Measurements from ENCODE around the gene CLK4. TPM values are rescaled to one million over a fixed set of nuclear protein-coding genes. Genes with fewer than 3 reads are reported as not detected.

CLK4 gene
- total and polyA plus RNA-seq, 8 donors: 5.7 to 88.3 (median 38.5) TPM

- Histone ChIP-seq H3K27me3 (peaks cover 0 to 50% (median 22%) of the 10 kb centered on the region in 3 donors), H3K4me1 (peaks cover 5 to 10% (median 6%) of the 10 kb centered on the region in 4 donors), H3K36me3 (no peaks in the 10 kb centered on the region), H3K27ac (no peak overlapping the region), H3K9me3 (peaks cover 0 to 3% (median under 1%) of the 10 kb centered on the region in 4 donors), H3K4me3 (no peak overlapping the region)
- no peak for DNase-seq
- intact Hi-C loops (cut with DNase I; ENCODE audit: low total_unique reads): no loop called here
- TF ChIP-seq EP300 (IDR thresholded peaks at IDR 0.05): no peak
- 80 to 91% (median 88%) methylated on average over 7 of the region's 7 CpGs for WGBS, 5 donors
These were observed 48.9 kb downstream of the CLK4 start for GRCh38 chr5:178577944-178578343.

GRCh38 chr5:178577376-178577839 lies 49.4 kb downstream of the CLK4 start:
- Histone ChIP-seq H3K9me3 (peaks cover 0 to 8% (median 3%) of the 10 kb centered on the region in 4 donors), H3K4me1 (peaks cover 5 to 10% (median 6%) of the 10 kb centered on the region in 4 donors), H3K27ac (no peak overlapping the region), H3K27me3 (peaks cover 0 to 50% (median 17%) of the 10 kb centered on the region in 3 donors), H3K36me3 (no peaks in the 10 kb centered on the region), H3K4me3 (peak overlapping the region in 3 of 4 donors; percentile 24 to 39 (median 37))
- intact Hi-C loops (cut with DNase I; ENCODE audit: low total_unique reads): no loop called here
- no peak for TF ChIP-seq POLR2AphosphoS5 (IDR thresholded peaks at IDR 0.05)
- no peak for TF ChIP-seq POLR2A (IDR thresholded peaks at IDR 0.05)
- TF ChIP-seq EP300 (IDR thresholded peaks at IDR 0.05): no peak
- TF ChIP-seq CTCF (IDR thresholded peaks at IDR 0.05): no peak
- DNase-seq: no peak
- WGBS, 5 donors: 37 to 53% (median 42%) methylated on average over 16 to 31 of the region's 31 CpGs

GRCh38 chr5:178576591-178577351 lies 50.1 kb downstream of the CLK4 start:
- peaks cover 0 to 8% (median 4%) of the 10 kb centered on the region in 4 donors for H3K9me3 ChIP-seq
- peak overlapping the region; percentile 24 to 39 (median 30) for H3K4me3 ChIP-seq
- DNase-seq: peak in 1 of 2 donors; percentile 70
- 6 to 20% (median 9%) methylated on average over 27 to 92 of the region's 92 CpGs for WGBS, 5 donors
- TF ChIP-seq POLR2A (IDR thresholded peaks at IDR 0.05) (no peak), POLR2AphosphoS5 (IDR thresholded peaks at IDR 0.05) (no peak), EP300 (IDR thresholded peaks at IDR 0.05) (no peak), CTCF (IDR thresholded peaks at IDR 0.05) (no peak)
- peaks cover 0 to 50% (median 17%) of the 10 kb centered on the region in 3 donors for H3K27me3 ChIP-seq
- no peaks in the 10 kb centered on the region for H3K36me3 ChIP-seq
- peaks cover 5 to 10% (median 6%) of the 10 kb centered on the region in 4 donors for H3K4me1 ChIP-seq
- peak overlapping the region in 1 of 5 donors; percentile 61 for H3K27ac ChIP-seq
- intact Hi-C loops (cut with DNase I; ENCODE audit: low total_unique reads): no loop called here

- 80 to 88% (median 87%) methylated on average over 7 of the region's 7 CpGs for WGBS, 5 donors
- Histone ChIP-seq H3K4me3 (no peak overlapping the region), H3K27me3 (peaks cover 0 to 47% (median 17%) of the 10 kb centered on the region in 3 donors), H3K36me3 (no peaks in the 10 kb centered on the region), H3K9me3 (peaks cover 0 to 8% (median 4%) of the 10 kb centered on the region in 4 donors), H3K27ac (no peak overlapping the region), H3K4me1 (peaks cover 5 to 10% (median 6%) of the 10 kb centered on the region in 4 donors)
- intact Hi-C loops (cut with DNase I; ENCODE audit: low total_unique reads): no loop called here
- TF ChIP-seq EP300 (IDR thresholded peaks at IDR 0.05) (no peak), CTCF (IDR thresholded peaks at IDR 0.05) (no peak), POLR2AphosphoS5 (IDR thresholded peaks at IDR 0.05) (no peak), POLR2A (IDR thresholded peaks at IDR 0.05) (no peak)
- DNase-seq: no peak
These were observed 53.6 kb downstream of the CLK4 start for GRCh38 chr5:178573216-178573615.
